T-helper 17 cell (primary cell): ENCODE results near the gene ITFG1. TPM values are rescaled to one million over a fixed set of nuclear protein-coding genes. Genes with fewer than 3 reads are reported as not detected.
A peak's percentile ranks its signal among the peaks of the same experiment; 100 is the strongest.

Experiments
- ATAC-seq: fragments of 150-1000 bp; cut with Tn5 transposase; 2 replicates; pipeline ENCODE4 v1.10.0; 2021; ENCODE audit warnings: mild to moderate bottlenecking, moderate library complexity
- DNase-seq, 3 donors: peaks; one replicate each; pipeline versions ENCODE4 v3.0.0 to v3.0.0-alpha.2; 2020 to 2021
- H3K9me3 ChIP-seq: one replicate; pipeline ENCODE4 v1.7.0; 2013; ENCODE audit warnings: low read length, mild to moderate bottlenecking; ENCODE audit not compliant: control insufficient read depth, poor library complexity, severe bottlenecking
- H3K27ac Mint-ChIP-seq: one replicate; pipeline ENCODE4 v1.8.0; 2022; ENCODE audit warnings: mild to moderate bottlenecking, moderate library complexity, mixed read lengths
- H3K27me3 Mint-ChIP-seq: one replicate; pipeline ENCODE4 v1.8.0; 2022; ENCODE audit warnings: mixed read lengths
- H3K36me3 Mint-ChIP-seq: one replicate; pipeline ENCODE4 v1.8.0; 2022; ENCODE audit warnings: low read depth, mixed read lengths
- H3K4me1 Mint-ChIP-seq: one replicate; pipeline ENCODE4 v1.8.0; 2022; ENCODE audit warnings: mild to moderate bottlenecking, mixed read lengths
- H3K4me3 Mint-ChIP-seq: one replicate; pipeline ENCODE4 v1.8.0; 2022; ENCODE audit warnings: mild to moderate bottlenecking, moderate library complexity, mixed read lengths
- total RNA-seq, 4 donors: library from RNA in 2 of 4; stranded (reverse) in 2 of 4; gene quantifications; one replicate each; pipeline ENCODE4 v1.2.3 and lab custom pipeline; 2022 to 2026

ITFG1 gene
- total RNA-seq (10 to 100 TPM; 27.6 to 29.5 TPM), total RNA-seq (lab: John Stamatoyannopoulos, UW) (30.9 to 37.8 reads per million in 2 donors)

DNA sequence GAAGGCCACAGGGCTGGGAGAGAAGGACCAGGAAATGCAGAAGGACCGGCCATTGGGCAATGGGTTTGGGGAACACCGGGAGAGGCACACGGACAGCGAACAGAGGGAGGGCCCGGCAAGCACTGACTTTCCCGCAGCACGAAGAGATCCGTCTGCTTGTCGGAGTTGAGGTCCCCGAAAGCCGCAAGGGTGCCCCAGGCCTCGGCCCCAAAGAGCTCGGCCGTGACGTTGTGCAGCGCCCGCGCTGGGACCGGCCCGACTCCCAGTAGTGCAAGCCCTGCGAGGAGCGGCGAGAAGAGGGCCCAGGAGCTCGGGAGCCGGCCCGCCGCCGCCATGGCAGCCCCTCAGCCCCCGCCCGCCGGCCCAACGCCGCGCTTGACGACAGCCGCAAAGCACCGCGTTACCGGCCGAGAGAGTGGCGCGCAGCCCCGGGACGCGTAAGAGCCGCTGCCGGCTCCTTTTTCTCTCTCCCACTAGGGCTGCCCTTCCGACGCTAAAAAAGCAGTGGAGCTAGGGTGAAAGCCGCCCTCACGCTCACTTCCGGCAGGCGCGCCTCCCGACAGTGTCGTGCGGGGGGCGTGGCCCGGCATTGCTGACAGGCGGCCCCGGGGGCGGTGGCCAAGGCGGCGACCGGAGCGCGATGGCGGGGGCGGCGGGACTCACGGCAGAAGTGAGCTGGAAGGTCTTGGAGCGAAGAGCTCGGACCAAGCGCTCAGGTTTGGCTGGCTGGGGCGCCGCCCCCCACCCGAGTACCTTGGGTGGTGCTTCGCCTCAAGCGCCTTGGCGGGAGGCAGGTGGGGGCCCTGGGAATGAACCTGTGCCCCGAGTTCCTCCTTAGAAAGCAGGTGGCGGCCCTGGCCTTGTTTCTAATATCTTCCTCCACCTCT, at the start of gene ITFG1, which contains the start of gene PHKB:
TSS of gene ITFG1 (minus strand) at position 353 of the 887 bp plus-strand sequence. CDS start at position 335, 18 bp downstream.
TSS of gene PHKB (plus strand) at position 621 of the 887 bp plus-strand sequence. CDS start at position 641, 20 bp downstream.
- DNase-seq (peak; percentile 93 to 97 (median 96)), ATAC-seq (peak; percentile 97)
- H3K4me3 Mint-ChIP-seq = peak within 1 kb of the TSS; percentile 98
- H3K4me1 Mint-ChIP-seq = peaks cover 38% of the 10 kb centered on the region
- peak within 1 kb of the TSS; percentile 99 for H3K27ac Mint-ChIP-seq
- H3K9me3 ChIP-seq = no peaks in the 10 kb centered on the region
- peaks cover 11% of the 10 kb centered on the region for H3K36me3 Mint-ChIP-seq
- no peaks in the 10 kb centered on the region for H3K27me3 Mint-ChIP-seq

DNA sequence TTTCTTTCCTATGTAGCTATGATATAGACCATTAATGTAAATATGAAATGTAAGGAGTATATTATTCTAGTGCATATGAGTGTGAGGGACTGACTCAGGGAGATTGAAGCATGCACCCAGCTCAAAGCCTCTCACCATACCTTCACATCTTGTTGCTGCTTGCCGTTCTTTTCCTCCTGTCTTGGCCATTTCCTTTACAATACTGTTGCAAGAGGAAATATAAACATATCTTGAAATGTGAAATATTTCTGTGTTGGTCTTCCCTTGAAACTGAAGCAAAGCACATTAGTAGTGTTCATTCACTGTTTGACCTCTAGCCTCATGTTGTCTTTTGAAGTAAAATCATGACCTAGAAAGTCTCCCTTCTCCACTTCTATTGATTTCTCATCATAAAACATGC, 46.8 kb upstream of the ITFG1 start:
- no peak for DNase-seq
- peaks cover 4% of the 10 kb centered on the region for H3K36me3 Mint-ChIP-seq
- no peak overlapping the region for H3K4me3 Mint-ChIP-seq
- H3K4me1 Mint-ChIP-seq = no peaks in the 10 kb centered on the region
- H3K27ac Mint-ChIP-seq = no peak overlapping the region
- no peaks in the 10 kb centered on the region for H3K27me3 Mint-ChIP-seq
- H3K9me3 ChIP-seq = no peaks in the 10 kb centered on the region
- ATAC-seq = no peak

DNA sequence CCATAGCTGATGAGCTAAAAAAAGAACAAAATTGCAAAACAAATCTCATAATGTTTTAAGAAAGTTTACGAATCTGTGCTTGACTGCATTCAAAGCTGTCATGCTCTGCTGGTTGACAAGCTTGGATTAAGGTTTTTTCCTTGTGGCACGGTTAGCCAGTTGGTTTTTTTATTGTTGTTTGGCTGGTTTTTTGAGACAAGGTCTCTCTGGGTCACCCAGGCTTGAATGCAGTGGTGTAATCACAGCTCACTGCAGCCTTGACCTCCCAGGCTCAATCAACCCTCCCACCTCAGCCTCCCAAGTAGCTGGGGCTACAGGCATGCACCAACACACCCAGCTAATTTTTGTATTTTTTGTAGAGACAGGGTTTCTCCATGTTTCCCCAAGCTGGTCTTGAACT, 45.9 kb upstream of the ITFG1 start:
- Mint-ChIP-seq H3K36me3 (peaks cover 4% of the 10 kb centered on the region), H3K4me1 (no peaks in the 10 kb centered on the region), H3K27ac (no peak overlapping the region), H3K27me3 (no peaks in the 10 kb centered on the region), H3K4me3 (no peak overlapping the region)
- no peaks in the 10 kb centered on the region for H3K9me3 ChIP-seq
- no peak for DNase-seq
- no peak for ATAC-seq

- no peaks in the 10 kb centered on the region for H3K9me3 ChIP-seq
- Mint-ChIP-seq H3K36me3 (peaks cover 4% of the 10 kb centered on the region), H3K4me3 (no peak overlapping the region), H3K4me1 (no peaks in the 10 kb centered on the region), H3K27ac (no peak overlapping the region), H3K27me3 (no peaks in the 10 kb centered on the region)
- DNase-seq = no peak
- ATAC-seq = no peak
These were observed 43.7 kb upstream of the ITFG1 start for GRCh38 chr16:47504599-47504998.

- no peak for DNase-seq
- no peak overlapping the region for H3K27ac Mint-ChIP-seq
- H3K27me3 Mint-ChIP-seq = no peaks in the 10 kb centered on the region
- H3K9me3 ChIP-seq = no peaks in the 10 kb centered on the region
- no peak overlapping the region for H3K4me3 Mint-ChIP-seq
- no peaks in the 10 kb centered on the region for H3K4me1 Mint-ChIP-seq
- no peak for ATAC-seq
- peaks cover 4% of the 10 kb centered on the region for H3K36me3 Mint-ChIP-seq
These were observed 43.1 kb upstream of the ITFG1 start for GRCh38 chr16:47503936-47504335.

DNA sequence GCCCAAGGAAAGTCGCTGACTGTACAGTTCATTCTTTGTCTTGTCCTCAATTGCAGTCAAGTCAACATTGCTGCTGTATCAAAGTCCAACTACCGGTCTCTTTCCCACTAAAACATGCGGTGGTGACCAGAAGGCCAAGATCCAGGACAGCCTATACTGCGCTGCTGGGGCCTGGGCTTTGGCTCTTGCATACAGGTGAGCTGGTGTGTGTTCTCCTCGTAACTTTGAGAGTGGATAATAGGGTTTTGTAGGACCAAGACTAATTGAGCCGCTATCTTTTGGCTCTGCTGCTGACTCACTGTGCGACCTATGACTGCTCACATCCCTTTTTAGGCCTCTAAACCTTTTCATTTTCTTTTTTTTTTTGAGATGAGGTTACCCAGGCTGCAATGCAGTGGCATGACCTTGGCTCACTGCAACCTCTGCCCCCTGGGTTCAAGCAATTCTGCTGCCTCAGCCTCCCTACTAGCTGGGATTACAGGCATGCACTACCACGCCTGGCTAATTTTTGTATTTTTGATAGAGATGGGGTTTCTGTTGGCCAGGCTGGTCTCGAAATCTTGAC, 38.9 kb upstream of the ITFG1 start:
- DNase-seq = no peak
- ATAC-seq = no peak
- Mint-ChIP-seq H3K4me1 (peaks cover 5% of the 10 kb centered on the region), H3K36me3 (peaks cover 8% of the 10 kb centered on the region), H3K27me3 (no peaks in the 10 kb centered on the region), H3K4me3 (no peak overlapping the region), H3K27ac (no peak overlapping the region)
- no peaks in the 10 kb centered on the region for H3K9me3 ChIP-seq

GRCh38 chr16:47499080-47499699, 38.3 kb upstream of the ITFG1 start:
- peaks cover 6% of the 10 kb centered on the region for H3K4me1 Mint-ChIP-seq
- H3K4me3 Mint-ChIP-seq = no peak overlapping the region
- H3K27ac Mint-ChIP-seq = no peak overlapping the region
- no peaks in the 10 kb centered on the region for H3K27me3 Mint-ChIP-seq
- peaks cover 8% of the 10 kb centered on the region for H3K36me3 Mint-ChIP-seq
- no peak for ATAC-seq
- DNase-seq = no peak
- no peaks in the 10 kb centered on the region for H3K9me3 ChIP-seq

DNA sequence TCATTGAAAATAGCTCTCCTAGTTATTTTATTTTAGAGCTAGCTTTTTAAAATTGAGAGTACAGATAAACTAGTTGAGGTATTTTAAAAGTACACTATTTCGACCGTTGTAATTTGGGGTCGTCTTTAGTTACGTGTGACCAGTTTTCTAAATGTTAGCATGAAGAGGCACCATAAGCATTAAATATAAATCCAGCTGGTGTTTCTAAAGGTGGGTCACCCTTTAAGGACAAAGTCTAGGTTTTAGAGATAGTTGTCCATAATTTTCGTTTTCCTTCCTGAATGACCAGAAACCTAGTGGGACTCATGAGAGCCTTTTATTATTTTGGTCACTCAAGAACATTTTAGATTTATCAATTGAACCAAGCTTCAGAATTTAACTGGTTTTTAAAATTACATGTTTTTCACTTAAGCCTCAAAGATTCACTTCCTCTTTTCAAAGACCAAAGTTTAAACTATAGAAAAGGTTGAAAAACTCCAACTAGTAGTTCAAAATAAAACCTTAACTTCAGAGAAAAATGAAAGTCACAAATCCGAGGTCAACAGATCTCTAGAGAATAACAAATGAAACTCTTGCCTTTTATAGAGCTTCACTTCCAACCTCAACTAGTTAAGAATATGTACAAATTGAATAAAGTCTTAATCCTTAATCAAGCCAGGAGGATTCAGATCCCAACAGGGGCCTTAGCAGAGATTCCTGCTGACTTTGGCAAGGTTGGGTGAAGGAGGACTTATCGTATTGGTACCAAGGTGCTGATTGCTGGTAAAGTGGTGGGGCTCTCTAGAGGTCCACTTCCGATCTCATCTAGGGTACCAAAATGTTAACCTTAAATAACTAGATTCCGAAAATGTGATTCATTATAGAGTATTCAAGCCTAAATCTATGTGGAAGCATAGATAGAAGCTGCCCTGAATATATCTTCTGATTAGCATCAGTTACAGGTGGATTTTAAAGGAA, 32.8 kb upstream of the ITFG1 start:
- H3K36me3 Mint-ChIP-seq = peaks cover 4% of the 10 kb centered on the region
- H3K4me1 Mint-ChIP-seq = peaks cover 19% of the 10 kb centered on the region

DNA sequence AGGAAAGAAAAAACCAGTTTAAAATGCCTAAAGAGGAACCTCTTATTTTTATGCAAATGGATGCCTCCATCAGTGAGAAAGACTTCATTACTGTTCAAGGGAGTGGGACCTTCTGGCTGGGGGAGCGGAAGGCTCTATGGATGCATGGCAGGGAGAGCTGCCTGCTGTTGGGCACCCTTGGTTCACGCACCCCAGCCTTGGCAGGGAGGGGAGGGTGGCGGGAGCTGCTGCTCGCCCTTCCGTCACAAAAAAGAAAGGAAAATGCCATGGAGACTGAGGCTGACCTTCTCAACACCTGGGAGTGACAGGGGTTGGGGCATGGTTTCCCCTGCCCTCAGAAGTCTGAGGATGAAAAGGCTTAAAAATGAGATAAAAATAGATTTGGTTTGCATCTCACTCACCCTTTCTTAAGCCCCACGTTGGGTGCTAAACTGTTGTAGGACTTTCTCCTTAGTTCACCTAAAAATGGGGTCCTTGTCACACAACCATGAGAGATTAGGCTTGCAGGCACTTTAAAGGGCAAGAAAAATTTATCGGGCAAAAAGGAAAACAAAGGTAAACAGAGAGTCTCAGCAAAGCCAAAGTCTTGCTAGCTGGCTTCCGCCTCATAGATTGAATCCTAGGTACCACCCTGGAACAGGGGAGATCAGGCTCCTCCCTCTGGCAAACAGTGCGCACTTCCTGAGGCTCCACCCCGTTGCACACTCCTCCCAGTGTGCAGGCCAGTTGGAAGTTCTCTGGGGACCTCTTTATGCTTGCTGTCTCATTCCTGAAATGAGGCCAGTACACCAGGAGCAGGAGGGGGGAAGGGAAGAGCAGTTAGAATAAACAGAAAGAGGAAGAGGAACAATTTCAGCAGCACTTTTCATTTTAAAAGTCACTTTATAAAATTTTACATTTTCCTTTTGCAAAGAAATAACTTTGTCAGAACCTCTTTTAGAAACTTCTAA, 31.8 kb upstream of the ITFG1 start:
- Mint-ChIP-seq H3K4me1 (peaks cover 19% of the 10 kb centered on the region), H3K36me3 (no peaks in the 10 kb centered on the region), H3K27me3 (no peaks in the 10 kb centered on the region), H3K27ac (no peak overlapping the region), H3K4me3 (no peak overlapping the region)
- H3K9me3 ChIP-seq = no peaks in the 10 kb centered on the region
- DNase-seq (no peak), ATAC-seq (peak; percentile 47)

More for the DNA sequence above, 32.8 kb upstream of the ITFG1 start:
- H3K4me3 Mint-ChIP-seq = no peak overlapping the region
- DNase-seq (no peak), ATAC-seq (no peak)
- no peak overlapping the region for H3K27ac Mint-ChIP-seq
- H3K9me3 ChIP-seq = no peaks in the 10 kb centered on the region
- H3K27me3 Mint-ChIP-seq = no peaks in the 10 kb centered on the region

DNA sequence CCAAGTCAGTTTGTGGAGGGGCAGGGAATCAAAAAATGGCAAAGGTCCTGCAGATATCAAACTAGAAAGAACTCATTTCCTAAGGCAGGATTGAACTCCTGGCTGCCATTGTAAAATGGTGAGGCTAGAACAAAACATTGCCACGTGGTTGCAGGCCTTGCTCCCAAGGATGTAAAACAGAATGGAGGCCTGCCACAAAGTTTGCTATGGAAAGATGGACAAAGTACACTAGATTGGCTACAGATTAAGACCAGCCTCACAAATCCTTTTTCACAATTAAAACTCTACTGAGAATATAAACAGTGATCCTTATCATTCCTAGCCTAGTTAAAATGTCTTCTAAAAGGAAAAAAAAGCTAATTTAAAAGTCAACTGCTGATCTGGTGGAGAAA, 31.2 kb upstream of the ITFG1 start:
- Mint-ChIP-seq H3K27ac (no peak overlapping the region), H3K4me3 (no peak overlapping the region), H3K36me3 (no peaks in the 10 kb centered on the region), H3K4me1 (peaks cover 19% of the 10 kb centered on the region), H3K27me3 (no peaks in the 10 kb centered on the region)
- H3K9me3 ChIP-seq = no peaks in the 10 kb centered on the region
- DNase-seq (no peak), ATAC-seq (no peak)

- ATAC-seq = no peak
- H3K36me3 Mint-ChIP-seq = no peaks in the 10 kb centered on the region
- H3K4me1 Mint-ChIP-seq = peaks cover 19% of the 10 kb centered on the region
- H3K27ac Mint-ChIP-seq = no peak overlapping the region
- no peaks in the 10 kb centered on the region for H3K9me3 ChIP-seq
- no peak overlapping the region for H3K4me3 Mint-ChIP-seq
- H3K27me3 Mint-ChIP-seq = no peaks in the 10 kb centered on the region
- DNase-seq = no peak
These were observed 29.6 kb upstream of the ITFG1 start for GRCh38 chr16:47490471-47490870.

DNA sequence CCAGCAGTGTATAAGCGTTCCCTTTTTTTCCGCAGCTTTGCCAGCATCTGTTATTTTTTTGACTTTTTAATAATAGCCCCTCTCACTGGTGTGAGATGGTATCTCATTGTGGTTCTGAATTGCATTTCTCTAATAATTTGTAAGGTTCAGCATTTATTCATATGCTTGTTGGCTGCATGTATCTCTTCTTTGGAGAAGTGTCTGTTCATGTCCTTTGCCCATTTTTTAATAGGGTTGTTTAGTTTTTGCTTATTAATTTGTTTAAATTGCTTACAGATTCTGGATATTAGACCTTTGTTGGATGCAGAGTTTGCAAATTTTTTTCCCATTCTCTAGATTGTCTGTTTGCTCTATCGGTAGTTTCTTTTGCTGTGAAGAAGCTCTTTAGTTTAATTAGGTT, 27.2 kb upstream of the ITFG1 start:
- no peak for ATAC-seq
- Mint-ChIP-seq H3K36me3 (no peaks in the 10 kb centered on the region), H3K27me3 (no peaks in the 10 kb centered on the region), H3K27ac (no peak overlapping the region), H3K4me1 (peaks cover 17% of the 10 kb centered on the region), H3K4me3 (no peak overlapping the region)
- no peak for DNase-seq
- no peaks in the 10 kb centered on the region for H3K9me3 ChIP-seq
